COLO668 (cell line): ENCODE results near the gene PA2G4.
"Not testable (repeated sequence)": the region's sequence is repeated elsewhere in the genome, so short reads cannot be mapped to it uniquely, and the experiment has no call there.

Source experiments
- DNase-seq: peaks from one replicate; lab custom pipeline; 2025; ENCODE audit not compliant: unreplicated experiment; lab: John Stamatoyannopoulos, UW

PA2G4 gene

GRCh38 chr12:56152756-56153677 lies 48.7 kb downstream of the PA2G4 start:
- no peak for DNase-seq

DNA sequence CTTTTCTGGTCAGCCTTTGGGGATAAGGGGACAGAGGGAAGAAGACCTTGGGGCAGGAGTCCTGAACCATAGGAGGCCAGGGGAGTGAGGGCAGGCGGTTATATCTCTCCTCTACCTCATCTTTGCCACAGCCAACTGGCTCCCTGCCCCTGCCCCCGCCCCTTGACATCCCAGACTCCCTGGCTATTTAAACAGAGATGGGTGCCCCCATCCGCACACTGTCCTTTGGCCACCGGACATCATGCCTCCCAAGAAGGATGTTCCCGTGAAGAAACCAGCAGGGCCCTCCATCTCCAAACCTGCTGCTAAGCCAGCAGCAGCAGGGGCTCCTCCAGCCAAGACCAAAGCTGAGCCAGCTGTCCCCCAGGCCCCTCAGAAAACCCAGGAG lies 49.3 kb downstream of the PA2G4 start:
- no peak for DNase-seq

- no peak for DNase-seq
Observed at GRCh38 chr12:56154246-56154771, 50.0 kb downstream of the PA2G4 start.

- DNase-seq = no peak
Observed at GRCh38 chr12:56154818-56155217, 50.5 kb downstream of the PA2G4 start.

DNA sequence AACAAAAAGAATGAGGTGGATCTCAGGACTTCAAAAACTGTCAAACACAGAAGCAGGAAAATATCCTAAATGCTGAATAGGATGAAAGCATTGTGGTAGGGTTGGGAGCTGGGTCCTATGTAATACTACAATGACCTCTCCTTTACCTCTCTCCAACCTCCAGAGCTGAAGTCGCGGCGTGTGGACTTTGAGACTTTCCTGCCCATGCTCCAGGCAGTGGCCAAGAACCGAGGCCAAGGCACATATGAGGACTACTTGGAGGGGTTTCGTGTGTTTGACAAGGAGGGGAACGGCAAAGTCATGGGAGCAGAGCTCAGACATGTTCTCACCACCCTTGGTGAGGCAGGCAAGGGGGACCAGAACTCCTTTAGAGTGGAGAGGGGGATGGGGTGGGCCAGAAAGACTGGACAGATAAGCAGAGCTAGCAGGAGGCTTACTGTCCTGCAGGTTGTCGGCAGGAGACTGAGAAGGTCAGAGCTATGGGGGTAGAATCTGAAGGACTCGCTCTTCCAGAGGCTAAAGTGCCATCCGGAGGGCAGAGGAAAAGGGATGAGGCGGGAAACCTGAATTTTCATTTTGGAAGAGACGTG lies 51.0 kb downstream of the PA2G4 start:
- no peak for DNase-seq

GRCh38 chr12:56156464-56157200 lies 52.3 kb downstream of the PA2G4 start:
- DNase-seq = not testable (repeated sequence)

- peak; percentile 69 for DNase-seq
Observed at GRCh38 chr12:56157201-56158028, 53.1 kb downstream of the PA2G4 start.

DNA sequence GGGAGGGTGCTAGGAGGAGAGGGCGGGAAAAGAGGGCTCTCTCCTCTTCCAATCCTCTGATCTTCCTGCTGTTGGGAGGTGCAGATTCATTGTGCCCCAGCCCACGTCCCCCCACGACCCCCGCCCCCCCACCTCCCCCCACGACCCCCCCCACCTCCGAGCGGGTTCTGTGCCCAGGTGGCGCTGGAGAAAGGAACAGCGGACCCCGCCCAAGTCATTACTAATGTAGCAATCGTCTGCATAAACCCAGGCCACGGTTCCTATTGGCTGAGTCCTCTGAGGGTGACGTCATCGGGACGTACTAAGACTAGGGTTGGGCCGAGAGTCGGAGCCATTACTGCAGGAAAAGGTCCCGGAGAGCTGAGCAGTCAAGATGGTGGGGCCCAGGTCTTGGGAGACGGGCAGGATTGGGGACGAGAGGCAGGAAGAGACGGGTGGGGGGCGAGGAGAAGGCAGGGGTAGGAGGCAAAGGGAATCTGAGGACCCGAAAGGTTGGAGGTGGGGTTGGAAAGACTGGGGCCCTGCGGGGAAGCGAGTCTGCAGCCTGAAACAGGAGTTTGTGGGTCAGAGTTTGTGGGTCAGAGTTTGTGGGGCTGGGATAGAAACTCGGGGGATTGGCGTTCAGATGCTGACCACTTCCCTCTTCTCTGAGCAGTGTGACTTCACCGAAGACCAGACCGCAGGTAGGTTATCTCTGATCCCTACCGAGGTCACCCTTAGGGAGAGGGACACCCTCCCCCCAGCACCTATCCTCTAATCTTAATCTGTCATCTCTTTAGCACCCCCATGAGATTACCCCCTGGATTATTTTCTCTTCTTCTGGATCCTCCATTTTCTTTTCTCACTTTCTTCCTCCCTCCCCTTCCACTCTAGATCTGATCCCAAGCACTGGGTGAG lies 53.9 kb downstream of the PA2G4 start, which contains the start of gene MYL6:
TSS of gene MYL6 (plus strand) at position 331 of the 897 bp plus-strand sequence. CDS start at position 374, 43 bp downstream.
- DNase-seq = peak; percentile 89

DNA sequence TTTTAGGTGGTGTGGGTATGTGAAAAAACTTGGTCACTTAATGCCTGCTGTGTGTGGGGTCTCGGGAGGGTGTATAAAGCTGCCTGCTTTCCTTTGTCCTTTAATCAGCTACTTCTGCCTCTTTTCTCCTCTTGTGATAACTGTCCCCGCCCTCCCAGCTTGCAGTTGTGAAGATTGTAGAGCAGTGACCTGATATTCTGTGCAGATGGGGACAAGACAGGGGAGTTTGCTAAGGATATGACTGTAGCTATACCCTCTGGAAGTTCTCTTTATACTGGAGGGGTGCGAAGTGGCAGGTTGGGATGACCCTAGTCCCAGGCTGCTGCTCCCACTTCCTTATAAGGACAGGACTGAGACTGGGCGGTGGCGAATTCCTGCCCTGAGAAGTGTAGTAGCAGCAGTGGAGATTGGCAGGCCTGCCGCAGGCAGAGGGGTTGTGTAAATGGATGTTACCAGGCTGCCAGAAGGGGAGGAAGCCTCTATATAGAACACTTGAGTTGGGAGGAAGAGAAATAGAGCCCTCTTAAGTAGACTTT lies 54.6 kb downstream of the PA2G4 start:
- DNase-seq = no peak

GRCh38 chr12:56159482-56160192 lies 55.3 kb downstream of the PA2G4 start:
- DNase-seq = no peak

GRCh38 chr12:56160193-56160763 lies 55.9 kb downstream of the PA2G4 start:
- no peak for DNase-seq

DNA sequence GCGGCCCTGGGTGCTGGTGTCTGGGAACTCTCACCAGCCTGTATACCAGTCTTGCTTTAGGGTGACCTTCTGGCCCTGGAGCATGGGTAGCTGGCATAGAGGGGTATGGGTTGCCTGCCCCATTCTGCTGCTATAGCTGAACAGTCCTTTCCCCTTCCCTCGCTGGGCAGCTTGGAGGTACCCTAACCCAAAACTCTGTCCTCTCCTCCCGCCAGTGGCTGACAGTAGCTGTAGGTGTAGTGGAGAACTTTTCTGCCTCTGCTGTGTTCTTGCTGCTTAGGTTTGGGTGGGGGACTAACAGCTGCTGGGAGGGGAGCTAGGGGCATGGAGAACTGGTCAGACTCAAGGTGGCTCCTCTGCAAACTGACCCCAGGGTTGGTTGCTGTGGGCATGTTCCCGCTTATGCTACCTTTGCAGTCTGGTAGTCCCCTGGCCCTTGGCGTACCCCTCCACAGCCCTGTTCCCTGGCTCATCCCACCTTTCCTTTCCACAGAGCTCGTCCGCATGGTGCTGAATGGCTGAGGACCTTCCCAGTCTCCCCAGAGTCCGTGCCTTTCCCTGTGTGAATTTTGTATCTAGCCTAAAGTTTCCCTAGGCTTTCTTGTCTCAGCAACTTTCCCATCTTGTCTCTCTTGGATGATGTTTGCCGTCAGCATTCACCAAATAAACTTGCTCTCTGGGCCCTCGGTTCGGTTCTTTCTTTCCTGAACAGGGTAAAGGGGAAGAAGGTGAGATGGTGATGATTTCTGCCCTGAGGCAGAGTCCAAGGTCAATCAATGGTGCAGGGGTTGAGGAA lies 56.7 kb downstream of the PA2G4 start:
- no peak for DNase-seq

DNA sequence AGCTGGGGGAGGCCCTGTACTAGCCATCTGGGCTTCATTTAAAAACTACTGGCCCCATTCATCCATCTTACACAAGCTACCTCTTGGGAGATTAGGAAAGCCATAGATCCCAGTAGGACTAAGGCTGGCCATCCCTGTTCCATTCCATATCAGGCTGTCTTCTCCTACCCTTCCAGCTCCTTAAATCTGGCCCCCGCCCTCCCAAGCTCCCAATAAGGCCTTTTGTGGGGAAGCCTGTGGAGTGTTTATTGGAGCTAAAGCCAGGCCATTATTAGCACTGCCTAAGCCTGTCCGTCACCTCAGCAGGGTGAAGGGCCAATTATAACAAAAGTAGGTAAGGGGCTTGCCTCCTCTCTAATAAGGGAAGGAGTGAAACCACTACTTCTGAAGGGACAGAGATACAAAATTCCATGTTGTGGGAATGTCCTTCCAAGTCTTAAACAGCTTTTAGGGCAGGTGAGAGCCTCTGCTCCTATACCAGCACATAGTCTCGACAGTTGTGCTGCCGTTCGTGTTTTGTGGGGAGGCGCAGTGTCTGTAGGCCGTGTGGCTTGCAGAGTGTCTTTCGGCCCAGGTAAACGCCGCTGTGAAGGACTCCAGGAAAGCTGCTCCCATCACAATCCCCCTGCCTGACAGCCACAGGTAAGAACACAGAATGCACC lies 57.5 kb downstream of the PA2G4 start:
- no peak for DNase-seq

- DNase-seq = no peak
Observed at GRCh38 chr12:56162468-56163290, 58.3 kb downstream of the PA2G4 start.
